Hepatocyte (in vitro differentiated cells): Measurements from ENCODE around the gene PNPLA7.
A peak's percentile ranks its signal among the peaks of the same experiment; 100 is the strongest.

Experiments used
- EZH2phosphoT487 ChIP-seq: fragments of 200-600 bp; sonication (generic); IDR thresholded peaks from one replicate; pipeline ENCODE4 v1.6.1; 2018; ENCODE audit warnings: antibody characterized with exemption, mild to moderate bottlenecking, low read depth, moderate library complexity; ENCODE audit not compliant: unreplicated experiment, severe bottlenecking
- TF ChIP-seq, protein P1 (sequence below): fragments of 200-600 bp; sonication (generic); IDR thresholded peaks from 2 replicates; pipeline ENCODE4 v1.5.1; 2016; ENCODE audit warnings: antibody characterized with exemption, mild to moderate bottlenecking; ENCODE audit not compliant: poor library complexity

- TF ChIP-seq EZH2phosphoT487, result no peak
- TF ChIP-seq, protein P1, sequence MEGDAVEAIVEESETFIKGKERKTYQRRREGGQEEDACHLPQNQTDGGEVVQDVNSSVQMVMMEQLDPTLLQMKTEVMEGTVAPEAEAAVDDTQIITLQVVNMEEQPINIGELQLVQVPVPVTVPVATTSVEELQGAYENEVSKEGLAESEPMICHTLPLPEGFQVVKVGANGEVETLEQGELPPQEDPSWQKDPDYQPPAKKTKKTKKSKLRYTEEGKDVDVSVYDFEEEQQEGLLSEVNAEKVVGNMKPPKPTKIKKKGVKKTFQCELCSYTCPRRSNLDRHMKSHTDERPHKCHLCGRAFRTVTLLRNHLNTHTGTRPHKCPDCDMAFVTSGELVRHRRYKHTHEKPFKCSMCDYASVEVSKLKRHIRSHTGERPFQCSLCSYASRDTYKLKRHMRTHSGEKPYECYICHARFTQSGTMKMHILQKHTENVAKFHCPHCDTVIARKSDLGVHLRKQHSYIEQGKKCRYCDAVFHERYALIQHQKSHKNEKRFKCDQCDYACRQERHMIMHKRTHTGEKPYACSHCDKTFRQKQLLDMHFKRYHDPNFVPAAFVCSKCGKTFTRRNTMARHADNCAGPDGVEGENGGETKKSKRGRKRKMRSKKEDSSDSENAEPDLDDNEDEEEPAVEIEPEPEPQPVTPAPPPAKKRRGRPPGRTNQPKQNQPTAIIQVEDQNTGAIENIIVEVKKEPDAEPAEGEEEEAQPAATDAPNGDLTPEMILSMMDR, result peak; percentile 76
These were observed 104.9 kb downstream of the PNPLA7 start for GRCh38 chr9:137445275-137445807.
